Fibroblast of the aortic adventitia (primary cell): ENCODE data around the gene PLLP. TPM values are rescaled to one million over a fixed set of nuclear protein-coding genes. Genes with fewer than 3 reads are reported as not detected.

Experiments
- DNase-seq: peaks from one replicate; pipeline ENCODE4 v3.0.0-alpha.2; 2010; ENCODE audit warnings: low read depth
- H3K4me3 ChIP-seq: 2 replicates; pipeline ENCODE4 v1.5.1; 2011; ENCODE audit warnings: low read depth, mild to moderate bottlenecking, control low read depth, low read length, moderate library complexity
- small RNA-seq: library from RNA; depleted of rRNA; stranded (forward); fragments of <200 nt; gene quantifications from one replicate; pipeline ENCODE3, GENCODE V24; 2012
- total RNA-seq: library from RNA; depleted of rRNA; stranded (reverse); fragments of >200 nt; gene quantifications from 2 replicates; pipeline ENCODE4 v1.2.3, GENCODE V29; 2012; ENCODE audit warnings: low replicate concordance
- TF ChIP-seq, protein P1 (sequence below): IDR thresholded peaks from 2 replicates; pipeline ENCODE4 v1.5.1; 2011; ENCODE audit warnings: mild to moderate bottlenecking, low read length, control low read depth, inconsistent platforms; ENCODE audit not compliant: insufficient read depth

Gene PLLP
- total RNA-seq, 1 donor = under 0.01 TPM

DNA sequence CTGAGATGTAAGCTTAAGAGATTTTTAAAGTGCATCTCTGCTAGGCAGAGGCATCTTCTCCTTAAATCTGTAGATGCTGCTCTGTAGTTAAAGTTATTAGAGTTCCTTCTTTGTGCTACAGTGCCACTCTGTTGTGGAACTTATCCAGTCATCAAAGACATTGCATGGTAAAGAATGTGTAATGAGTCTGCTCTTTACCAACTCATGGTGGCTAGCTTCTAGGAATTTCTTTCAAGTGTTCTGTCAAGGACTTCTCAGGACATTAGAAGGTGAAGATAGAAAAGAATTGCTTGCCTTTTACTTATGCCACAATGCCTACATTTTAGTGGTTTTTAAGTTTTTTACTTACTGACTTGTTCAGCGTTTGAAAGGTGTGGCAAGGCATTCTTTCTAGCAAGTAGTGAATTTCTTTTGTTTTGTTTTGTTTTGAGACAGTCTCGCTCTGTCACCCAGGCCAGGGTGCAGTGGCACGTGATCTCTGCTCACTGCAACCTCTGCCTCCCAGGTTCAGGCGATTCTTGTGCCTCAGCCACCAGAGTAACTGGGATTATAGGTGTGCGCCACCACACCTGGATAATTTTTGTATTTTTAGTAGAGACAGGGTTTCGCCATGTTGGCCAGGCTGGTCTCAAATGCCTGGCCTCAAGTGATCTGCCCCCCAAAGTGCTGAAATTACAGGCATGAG lies 59.7 kb downstream of the PLLP start:
- no peak overlapping the region for H3K4me3 ChIP-seq
- TF ChIP-seq, protein P1, sequence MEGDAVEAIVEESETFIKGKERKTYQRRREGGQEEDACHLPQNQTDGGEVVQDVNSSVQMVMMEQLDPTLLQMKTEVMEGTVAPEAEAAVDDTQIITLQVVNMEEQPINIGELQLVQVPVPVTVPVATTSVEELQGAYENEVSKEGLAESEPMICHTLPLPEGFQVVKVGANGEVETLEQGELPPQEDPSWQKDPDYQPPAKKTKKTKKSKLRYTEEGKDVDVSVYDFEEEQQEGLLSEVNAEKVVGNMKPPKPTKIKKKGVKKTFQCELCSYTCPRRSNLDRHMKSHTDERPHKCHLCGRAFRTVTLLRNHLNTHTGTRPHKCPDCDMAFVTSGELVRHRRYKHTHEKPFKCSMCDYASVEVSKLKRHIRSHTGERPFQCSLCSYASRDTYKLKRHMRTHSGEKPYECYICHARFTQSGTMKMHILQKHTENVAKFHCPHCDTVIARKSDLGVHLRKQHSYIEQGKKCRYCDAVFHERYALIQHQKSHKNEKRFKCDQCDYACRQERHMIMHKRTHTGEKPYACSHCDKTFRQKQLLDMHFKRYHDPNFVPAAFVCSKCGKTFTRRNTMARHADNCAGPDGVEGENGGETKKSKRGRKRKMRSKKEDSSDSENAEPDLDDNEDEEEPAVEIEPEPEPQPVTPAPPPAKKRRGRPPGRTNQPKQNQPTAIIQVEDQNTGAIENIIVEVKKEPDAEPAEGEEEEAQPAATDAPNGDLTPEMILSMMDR = no peak
- no peak for DNase-seq

DNA sequence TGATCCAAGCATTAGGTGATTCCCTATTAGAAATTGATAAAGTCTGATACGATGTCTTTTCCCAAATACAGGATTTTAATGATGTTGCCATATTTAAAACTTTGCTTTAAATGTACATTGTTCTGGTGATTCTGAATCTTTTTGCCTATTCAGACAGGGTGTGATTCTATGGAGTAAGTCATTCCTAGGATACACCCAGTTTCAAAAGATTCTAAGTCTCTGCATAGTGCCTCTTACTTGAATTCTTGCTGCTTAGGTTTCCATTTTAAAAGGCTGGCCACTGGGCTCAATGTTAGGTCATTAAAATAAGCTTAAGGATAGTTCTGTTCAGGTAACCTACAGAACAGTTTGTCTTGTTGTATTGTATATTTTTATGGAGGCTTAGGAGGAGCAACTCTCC lies 61.4 kb downstream of the PLLP start:
- H3K4me3 ChIP-seq = no peak overlapping the region
- no peak for DNase-seq
- TF ChIP-seq, protein P1 = no peak

DNA sequence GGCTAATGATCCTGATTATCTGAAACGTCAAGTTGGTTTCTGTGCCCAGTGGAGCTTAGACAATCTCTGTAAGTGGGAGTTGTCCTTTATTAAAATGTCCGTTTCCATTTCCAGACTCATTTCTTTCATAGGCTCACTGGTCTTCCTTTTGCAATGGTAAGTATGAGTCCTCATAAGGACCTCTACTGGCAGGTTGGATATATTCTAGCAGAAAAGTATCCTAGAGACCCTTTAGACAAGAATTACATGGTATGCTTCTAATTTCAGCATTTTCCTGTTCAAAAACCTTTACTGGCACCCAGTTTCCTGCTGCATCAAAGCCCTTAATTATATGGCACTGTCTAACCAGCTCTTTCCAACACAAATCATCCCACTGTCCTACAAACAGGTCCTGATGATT lies 67.5 kb downstream of the PLLP start:
- DNase-seq = no peak
- TF ChIP-seq, protein P1 = no peak
- H3K4me3 ChIP-seq = no peak overlapping the region

DNA sequence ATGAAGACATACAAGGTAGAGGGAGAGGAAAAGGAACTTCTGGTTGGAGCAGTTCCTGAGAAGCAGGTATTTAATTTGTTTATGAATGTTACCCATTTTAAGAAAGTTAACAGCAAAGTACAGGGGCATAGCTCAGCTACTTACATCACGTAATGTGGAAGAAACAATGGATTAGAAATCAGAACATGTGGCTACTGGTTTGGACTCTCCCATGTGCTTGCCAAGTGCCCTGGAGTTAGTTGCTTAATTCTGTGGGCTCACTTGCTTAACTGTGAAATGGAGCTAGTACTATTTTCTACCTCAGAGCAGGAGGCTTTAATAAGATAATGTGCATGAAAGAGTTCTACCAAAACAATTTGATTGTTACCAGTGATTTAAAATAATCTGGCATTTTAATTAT lies 71.0 kb downstream of the PLLP start:
- TF ChIP-seq, protein P1 = no peak
- DNase-seq = no peak
- no peak overlapping the region for H3K4me3 ChIP-seq

DNA sequence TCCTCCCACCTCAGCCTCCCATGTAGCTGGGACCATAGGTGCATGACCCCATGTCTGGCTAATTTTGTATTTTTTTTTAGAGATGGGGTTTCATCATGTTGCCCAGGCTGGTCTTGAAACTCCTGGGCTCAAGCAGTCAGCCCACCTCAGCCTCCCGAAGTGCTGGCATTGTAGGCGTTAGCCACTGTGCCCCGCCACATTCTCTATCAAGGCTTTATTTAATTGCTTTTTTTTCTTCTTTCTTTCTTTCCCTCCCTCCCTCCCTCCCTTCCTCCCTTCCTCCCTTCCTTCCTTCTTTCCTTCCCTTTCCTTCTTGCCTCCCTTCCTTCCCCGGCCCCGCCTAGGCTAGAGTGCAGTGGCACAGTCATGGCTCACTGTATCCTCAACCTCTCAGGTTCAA lies 74.7 kb downstream of the PLLP start:
- TF ChIP-seq, protein P1 = no peak
- no peak overlapping the region for H3K4me3 ChIP-seq
- DNase-seq = no peak

DNA sequence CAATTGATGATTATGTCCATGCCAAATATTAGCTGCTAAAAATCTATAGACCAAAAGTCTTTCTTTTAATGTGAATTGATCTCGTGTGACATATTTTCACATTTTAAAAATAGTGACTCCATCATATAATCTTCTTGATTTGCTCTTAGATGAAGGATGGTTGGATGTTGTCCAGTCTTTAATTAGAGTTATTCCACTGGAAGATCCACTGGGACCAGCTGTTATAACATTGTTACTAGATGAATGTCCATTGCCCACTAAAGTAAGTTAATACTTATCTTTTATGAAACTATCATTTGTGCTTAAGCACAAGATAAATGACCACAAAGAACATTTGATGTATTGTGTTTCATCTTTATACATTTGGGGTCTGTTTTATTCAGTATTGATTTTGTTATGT lies 75.5 kb downstream of the PLLP start:
- no peak overlapping the region for H3K4me3 ChIP-seq
- TF ChIP-seq, protein P1 = no peak
- DNase-seq = no peak

Small RNA genes lying within 50 kb of the gene (small RNA-seq; reads per million reads assigned to genes)
- not detected for gene AC108081.1

Other genes with a start within 250 kb of the PLLP start
- gene CPNE2, start 192.1 kb downstream of the PLLP start, total RNA-seq = 5.6 and 20.3 TPM in 2 replicates
- 61.7 and 71.5 TPM in 2 replicates for gene PSME3IP1, start 98.6 kb downstream of the PLLP start, total RNA-seq
- 27.5 and 49.8 TPM in 2 replicates for gene RSPRY1, start 98.3 kb downstream of the PLLP start, total RNA-seq
- gene ARL2BP, start 39.4 kb downstream of the PLLP start, total RNA-seq = 65.3 and 127 TPM in 2 replicates
- not detected in 2 replicates for gene CCL22, start 74.1 kb upstream of the PLLP start, total RNA-seq
- 0.18 and 0.33 TPM in 2 replicates for gene CX3CL1, start 87.8 kb upstream of the PLLP start, total RNA-seq
- not detected in 2 replicates for gene CCL17, start 120.1 kb upstream of the PLLP start, total RNA-seq
- gene CIAPIN1, start 162.7 kb upstream of the PLLP start, total RNA-seq = 39.3 and 53.9 TPM in 2 replicates
- 30.9 and 40.0 TPM in 2 replicates for gene COQ9, start 162.8 kb upstream of the PLLP start, total RNA-seq
- 26.1 and 76.6 TPM in 2 replicates for gene POLR2C, start 178.0 kb upstream of the PLLP start, total RNA-seq
- 19.5 and 29.6 TPM in 2 replicates for gene DOK4, start 201.8 kb upstream of the PLLP start, total RNA-seq